Measurements from ENCODE around the gene NT5M.

The NT5M gene

DNA sequence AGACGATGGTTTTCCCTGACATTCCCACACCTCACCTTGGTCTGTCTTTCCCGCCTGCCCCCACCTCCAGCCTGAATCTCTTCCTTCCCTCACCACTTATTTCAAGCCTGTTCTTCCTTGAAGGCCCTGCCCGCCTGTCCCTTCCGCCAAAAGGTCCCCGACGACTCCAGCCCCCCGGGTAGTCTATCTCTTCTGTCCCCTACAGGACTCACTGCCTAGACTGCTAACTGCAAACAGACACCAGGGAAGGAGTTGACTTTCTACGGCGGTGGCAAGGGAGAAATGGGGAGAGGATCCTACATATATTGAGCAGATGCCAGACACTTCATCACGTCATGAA, 53.7 kb downstream of the NT5M start:
- no peak for DNase-seq
- in situ Hi-C loops (cut with HindIII; ENCODE audit: low pct_ligation_motif_present, low sequenced_read_pairs), result loop anchor here (25.0 kb wide), 1 partner anchor 255 kb away; no protein-coding TSS in a partner anchor
- TF ChIP-seq, protein P1, sequence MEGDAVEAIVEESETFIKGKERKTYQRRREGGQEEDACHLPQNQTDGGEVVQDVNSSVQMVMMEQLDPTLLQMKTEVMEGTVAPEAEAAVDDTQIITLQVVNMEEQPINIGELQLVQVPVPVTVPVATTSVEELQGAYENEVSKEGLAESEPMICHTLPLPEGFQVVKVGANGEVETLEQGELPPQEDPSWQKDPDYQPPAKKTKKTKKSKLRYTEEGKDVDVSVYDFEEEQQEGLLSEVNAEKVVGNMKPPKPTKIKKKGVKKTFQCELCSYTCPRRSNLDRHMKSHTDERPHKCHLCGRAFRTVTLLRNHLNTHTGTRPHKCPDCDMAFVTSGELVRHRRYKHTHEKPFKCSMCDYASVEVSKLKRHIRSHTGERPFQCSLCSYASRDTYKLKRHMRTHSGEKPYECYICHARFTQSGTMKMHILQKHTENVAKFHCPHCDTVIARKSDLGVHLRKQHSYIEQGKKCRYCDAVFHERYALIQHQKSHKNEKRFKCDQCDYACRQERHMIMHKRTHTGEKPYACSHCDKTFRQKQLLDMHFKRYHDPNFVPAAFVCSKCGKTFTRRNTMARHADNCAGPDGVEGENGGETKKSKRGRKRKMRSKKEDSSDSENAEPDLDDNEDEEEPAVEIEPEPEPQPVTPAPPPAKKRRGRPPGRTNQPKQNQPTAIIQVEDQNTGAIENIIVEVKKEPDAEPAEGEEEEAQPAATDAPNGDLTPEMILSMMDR (IDR thresholded peaks at IDR 0.05; ENCODE audit: low read depth, low read length, missing control alignments), result no peak
- H3K27me3 ChIP-seq (replicated peaks), result no peaks in the 10 kb centered on the region
- no peak overlapping the region for H3K4me3 ChIP-seq (ENCODE audit: low read depth, low read length)
- H3K27ac ChIP-seq, result no peak overlapping the region
- H3K36me3 ChIP-seq (replicated peaks), result no peaks in the 10 kb centered on the region

DNA sequence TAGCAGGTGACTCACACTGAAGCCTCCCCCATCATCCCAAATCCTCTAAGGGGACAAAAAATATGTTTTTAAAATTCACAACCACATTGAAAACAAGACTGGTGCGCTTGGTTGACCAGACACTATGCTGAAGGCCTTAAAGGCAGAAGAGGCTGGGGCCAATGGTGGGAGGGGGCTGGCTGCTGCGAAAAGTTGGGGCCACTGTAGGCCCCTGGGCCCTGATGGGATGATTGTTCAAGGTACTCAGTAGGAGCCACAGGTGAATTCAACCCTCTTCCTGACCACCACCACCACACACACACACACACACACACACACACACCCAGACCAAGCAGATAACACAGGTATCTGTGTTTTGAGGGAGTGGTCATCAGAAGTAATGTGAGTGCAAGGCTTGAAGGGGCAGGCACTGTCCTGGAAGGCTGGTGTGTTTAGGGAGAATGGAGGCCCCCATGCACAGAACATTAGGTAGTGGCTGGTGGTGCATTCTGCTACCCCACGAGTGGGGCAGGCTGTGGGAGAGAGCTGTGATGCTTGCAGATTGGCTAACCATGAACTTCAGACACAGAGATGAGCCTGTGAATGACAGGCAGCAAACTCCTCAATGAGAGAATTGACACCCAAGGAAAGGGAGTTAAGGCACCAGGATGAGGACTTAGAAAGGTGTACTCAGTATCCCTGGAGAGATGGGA, 55.0 kb downstream of the NT5M start:
- DNase-seq, result no peak
- Histone ChIP-seq H3K27me3 (replicated peaks) (no peaks in the 10 kb centered on the region), H3K36me3 (replicated peaks) (no peaks in the 10 kb centered on the region), H3K27ac (no peak overlapping the region), H3K4me3 (ENCODE audit: low read depth, low read length) (no peak overlapping the region)
- TF ChIP-seq, protein P1 (IDR thresholded peaks at IDR 0.05; ENCODE audit: low read depth, low read length, missing control alignments), result no peak
- in situ Hi-C loops (cut with HindIII; ENCODE audit: low pct_ligation_motif_present, low sequenced_read_pairs), result loop anchor here (25.0 kb wide), 1 partner anchor 254 kb away; no protein-coding TSS in a partner anchor

DNA sequence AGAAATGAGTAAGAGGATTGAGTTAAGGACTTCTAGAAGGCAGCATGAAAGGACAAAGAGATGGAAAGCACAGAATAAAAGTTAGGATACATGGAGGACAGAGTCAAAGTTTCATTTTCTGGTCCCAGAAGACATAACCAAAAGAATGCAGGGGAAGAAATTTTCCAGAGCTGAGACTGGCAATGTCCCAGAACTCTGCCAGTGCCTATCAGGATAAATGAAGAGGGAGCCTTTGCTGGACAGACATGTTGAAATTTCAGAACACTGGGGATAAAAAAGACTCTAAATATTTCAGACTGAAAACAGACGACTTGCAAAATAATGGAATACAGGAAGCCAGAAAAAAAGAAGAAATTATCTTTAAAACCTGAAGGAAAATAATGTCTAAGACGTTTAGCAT, 55.7 kb downstream of the NT5M start:
- TF ChIP-seq, protein P1 (IDR thresholded peaks at IDR 0.05; ENCODE audit: low read depth, low read length, missing control alignments), result no peak
- Histone ChIP-seq H3K27me3 (replicated peaks) (no peaks in the 10 kb centered on the region), H3K36me3 (replicated peaks) (no peaks in the 10 kb centered on the region), H3K4me3 (ENCODE audit: low read depth, low read length) (no peak overlapping the region), H3K27ac (no peak overlapping the region)
- in situ Hi-C loops (cut with HindIII; ENCODE audit: low pct_ligation_motif_present, low sequenced_read_pairs), result loop anchor here (25.0 kb wide), 1 partner anchor 253 kb away; no protein-coding TSS in a partner anchor
- no peak for DNase-seq

DNA sequence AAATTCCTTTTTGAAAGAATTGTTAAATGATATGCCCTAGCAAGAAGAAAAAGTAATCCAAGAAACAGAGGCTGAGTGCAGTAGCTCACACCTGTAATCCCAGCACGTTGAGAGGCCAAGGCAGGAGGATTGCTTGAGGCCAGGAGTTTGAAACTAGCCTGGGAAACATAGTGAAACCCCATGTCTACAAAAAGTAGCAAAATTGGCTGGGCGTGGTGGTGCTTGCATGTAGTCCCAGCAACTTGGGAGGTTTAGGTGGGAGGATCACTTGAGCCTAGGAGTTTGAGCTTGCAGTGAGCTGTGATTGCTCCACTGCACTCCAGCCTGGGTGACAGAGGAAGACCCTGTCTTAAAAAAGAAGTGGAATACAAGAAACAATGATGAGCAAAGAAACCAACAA, 56.1 kb downstream of the NT5M start:
- no peak overlapping the region for H3K27ac ChIP-seq
- H3K27me3 ChIP-seq (replicated peaks), result no peaks in the 10 kb centered on the region
- TF ChIP-seq, protein P1 (IDR thresholded peaks at IDR 0.05; ENCODE audit: low read depth, low read length, missing control alignments), result no peak
- no peaks in the 10 kb centered on the region for H3K36me3 ChIP-seq (replicated peaks)
- H3K4me3 ChIP-seq (ENCODE audit: low read depth, low read length), result no peak overlapping the region
- in situ Hi-C loops (cut with HindIII; ENCODE audit: low pct_ligation_motif_present, low sequenced_read_pairs), result loop anchor here (25.0 kb wide), 1 partner anchor 253 kb away; no protein-coding TSS in a partner anchor
- no peak for DNase-seq

DNA sequence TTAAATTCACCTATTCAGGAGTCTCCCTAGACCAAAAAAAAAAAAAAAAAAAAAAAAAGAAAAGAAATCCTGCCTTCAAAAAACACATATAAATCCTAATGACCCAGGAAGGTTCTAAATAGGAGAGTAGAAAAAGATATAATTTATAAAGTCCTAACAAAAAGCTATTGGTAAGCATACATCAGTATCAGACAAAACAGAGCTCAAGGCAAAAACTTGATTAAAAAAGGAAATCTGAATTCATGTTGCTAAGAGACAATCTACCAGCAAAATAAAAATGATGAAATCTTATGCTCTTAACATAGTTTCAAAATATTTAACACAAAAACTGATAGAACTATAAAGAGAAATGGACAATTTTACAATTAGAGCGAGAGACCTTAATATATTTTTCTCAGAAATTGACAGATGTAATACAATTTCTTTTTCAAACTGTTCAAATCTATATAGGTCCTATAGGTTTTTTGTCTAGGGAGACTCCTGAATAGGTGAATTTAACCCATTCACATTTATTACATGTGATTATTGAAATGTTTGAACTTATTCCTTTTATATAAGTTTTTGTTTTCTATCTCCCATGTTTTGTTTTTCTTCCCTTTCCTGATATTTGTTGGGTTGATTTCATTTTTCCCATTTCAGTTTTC, 57.0 kb downstream of the NT5M start:
- in situ Hi-C loops (cut with HindIII; ENCODE audit: low pct_ligation_motif_present, low sequenced_read_pairs), result loop anchor here (25.0 kb wide), 1 partner anchor 252 kb away; no protein-coding TSS in a partner anchor
- DNase-seq, result no peak
- Histone ChIP-seq H3K4me3 (ENCODE audit: low read depth, low read length) (no peak overlapping the region), H3K27ac (no peak overlapping the region), H3K36me3 (replicated peaks) (no peaks in the 10 kb centered on the region), H3K27me3 (replicated peaks) (no peaks in the 10 kb centered on the region)
- TF ChIP-seq, protein P1 (IDR thresholded peaks at IDR 0.05; ENCODE audit: low read depth, low read length, missing control alignments), result no peak

Measured in brain microvascular endothelial cell (primary cell).